Breast epithelium (tissue), 3 donors: Measurements from ENCODE around the gene ADCY2.

Experiments used
- POLR2A ChIP-seq: fragments of 450-650 bp; IDR thresholded peaks from one replicate; pipeline ENCODE4 v1.6.1; 2016; ENCODE audit warnings: antibody characterized with exemption, mild to moderate bottlenecking, moderate library complexity
- POLR2AphosphoS5 ChIP-seq, 3 donors: sonication (generic); formaldehyde crosslinking; IDR thresholded peaks; one replicate each; pipeline ENCODE4 v1.6.1; 2017; ENCODE audit warnings: antibody characterized with exemption in 3 of 3
- TF ChIP-seq, protein P1 (sequence below), 3 donors: fragments of 450-650 bp; IDR thresholded peaks; one replicate each; pipeline ENCODE4 v1.5.1; 2016 to 2017; ENCODE audit warnings: antibody characterized with exemption in 3 of 3, mild to moderate bottlenecking in 3 of 3, moderate library complexity in 3 of 3

GRCh38 chr5:7576023-7576715, 180.2 kb downstream of the ADCY2 start:
- no peak for TF ChIP-seq POLR2AphosphoS5 (IDR thresholded peaks at IDR 0.05)
- TF ChIP-seq, protein P1, sequence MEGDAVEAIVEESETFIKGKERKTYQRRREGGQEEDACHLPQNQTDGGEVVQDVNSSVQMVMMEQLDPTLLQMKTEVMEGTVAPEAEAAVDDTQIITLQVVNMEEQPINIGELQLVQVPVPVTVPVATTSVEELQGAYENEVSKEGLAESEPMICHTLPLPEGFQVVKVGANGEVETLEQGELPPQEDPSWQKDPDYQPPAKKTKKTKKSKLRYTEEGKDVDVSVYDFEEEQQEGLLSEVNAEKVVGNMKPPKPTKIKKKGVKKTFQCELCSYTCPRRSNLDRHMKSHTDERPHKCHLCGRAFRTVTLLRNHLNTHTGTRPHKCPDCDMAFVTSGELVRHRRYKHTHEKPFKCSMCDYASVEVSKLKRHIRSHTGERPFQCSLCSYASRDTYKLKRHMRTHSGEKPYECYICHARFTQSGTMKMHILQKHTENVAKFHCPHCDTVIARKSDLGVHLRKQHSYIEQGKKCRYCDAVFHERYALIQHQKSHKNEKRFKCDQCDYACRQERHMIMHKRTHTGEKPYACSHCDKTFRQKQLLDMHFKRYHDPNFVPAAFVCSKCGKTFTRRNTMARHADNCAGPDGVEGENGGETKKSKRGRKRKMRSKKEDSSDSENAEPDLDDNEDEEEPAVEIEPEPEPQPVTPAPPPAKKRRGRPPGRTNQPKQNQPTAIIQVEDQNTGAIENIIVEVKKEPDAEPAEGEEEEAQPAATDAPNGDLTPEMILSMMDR (IDR thresholded peaks at IDR 0.05), result no peak
- no peak for TF ChIP-seq POLR2A
